GM19467 (cell line): Measurements from ENCODE around the gene EBF3.

Source experiments
- ATAC-seq: cut with Tn5 transposase; IDR thresholded peaks from one replicate; pipeline ENCODE4 v1.9.1; 2021; ENCODE audit warnings: mild to moderate bottlenecking, moderate library complexity; ENCODE audit not compliant: unreplicated experiment

The EBF3 gene

DNA sequence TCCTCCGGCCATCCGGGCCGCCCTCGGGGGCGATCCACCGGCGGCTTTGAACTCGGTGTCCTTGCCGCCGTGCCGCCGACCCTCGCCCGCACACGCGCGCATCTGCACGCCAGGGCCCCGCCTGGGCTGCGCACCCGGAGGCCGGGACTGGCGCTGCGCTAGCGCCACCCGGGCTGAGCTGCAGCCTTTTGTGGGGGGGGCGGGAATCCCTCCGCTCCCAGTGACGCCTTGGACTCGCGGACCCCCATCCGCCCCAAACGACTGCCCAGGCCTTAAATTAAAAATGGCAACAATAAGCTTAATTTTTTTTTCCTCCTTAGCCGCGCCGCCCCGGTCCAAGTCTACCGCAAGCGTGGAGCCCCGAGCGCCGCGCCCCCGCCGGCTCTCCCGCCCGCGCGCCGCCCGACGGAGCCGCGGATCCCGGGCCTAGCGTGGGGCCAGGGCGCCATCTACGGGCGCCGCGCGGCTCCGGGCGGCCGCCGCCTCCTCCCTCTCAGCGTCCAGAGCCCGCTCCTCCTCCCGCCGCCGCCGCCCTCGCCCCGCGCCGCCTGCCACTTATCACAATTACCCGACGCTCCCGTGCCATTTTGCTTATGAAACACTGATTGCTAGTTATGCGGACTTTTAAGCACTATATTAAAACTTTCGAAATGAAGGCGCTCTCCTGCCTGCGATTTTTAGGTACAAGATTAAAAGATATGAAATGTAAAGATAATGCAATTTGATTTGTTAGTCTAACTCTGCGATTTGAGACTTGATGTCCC lies 7.5 kb upstream of the EBF3 start:
- ATAC-seq: no peak

GRCh38 chr10:129970465-129971364 lies 6.6 kb upstream of the EBF3 start:
- no peak for ATAC-seq

GRCh38 chr10:129969911-129970464 lies 5.9 kb upstream of the EBF3 start:
- no peak for ATAC-seq

GRCh38 chr10:129969184-129969910 lies 5.3 kb upstream of the EBF3 start:
- ATAC-seq: no peak

DNA sequence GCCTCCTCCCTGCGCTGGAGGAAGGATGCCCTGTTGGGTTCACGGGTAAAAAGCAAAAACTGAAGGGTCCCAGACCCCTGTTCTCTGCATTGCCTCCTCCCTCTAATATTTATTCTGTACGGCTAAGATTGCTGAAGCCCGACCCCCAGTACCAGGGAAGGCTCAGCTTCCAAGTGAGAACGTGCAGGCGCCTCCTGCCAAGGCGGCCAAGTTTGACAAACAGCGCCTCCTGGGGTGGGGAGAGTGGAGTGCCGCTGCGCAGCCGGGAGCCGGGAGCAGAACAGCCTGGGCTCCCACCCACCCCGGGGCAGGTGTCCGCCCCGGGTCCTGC lies 4.7 kb upstream of the EBF3 start:
- no peak for ATAC-seq

DNA sequence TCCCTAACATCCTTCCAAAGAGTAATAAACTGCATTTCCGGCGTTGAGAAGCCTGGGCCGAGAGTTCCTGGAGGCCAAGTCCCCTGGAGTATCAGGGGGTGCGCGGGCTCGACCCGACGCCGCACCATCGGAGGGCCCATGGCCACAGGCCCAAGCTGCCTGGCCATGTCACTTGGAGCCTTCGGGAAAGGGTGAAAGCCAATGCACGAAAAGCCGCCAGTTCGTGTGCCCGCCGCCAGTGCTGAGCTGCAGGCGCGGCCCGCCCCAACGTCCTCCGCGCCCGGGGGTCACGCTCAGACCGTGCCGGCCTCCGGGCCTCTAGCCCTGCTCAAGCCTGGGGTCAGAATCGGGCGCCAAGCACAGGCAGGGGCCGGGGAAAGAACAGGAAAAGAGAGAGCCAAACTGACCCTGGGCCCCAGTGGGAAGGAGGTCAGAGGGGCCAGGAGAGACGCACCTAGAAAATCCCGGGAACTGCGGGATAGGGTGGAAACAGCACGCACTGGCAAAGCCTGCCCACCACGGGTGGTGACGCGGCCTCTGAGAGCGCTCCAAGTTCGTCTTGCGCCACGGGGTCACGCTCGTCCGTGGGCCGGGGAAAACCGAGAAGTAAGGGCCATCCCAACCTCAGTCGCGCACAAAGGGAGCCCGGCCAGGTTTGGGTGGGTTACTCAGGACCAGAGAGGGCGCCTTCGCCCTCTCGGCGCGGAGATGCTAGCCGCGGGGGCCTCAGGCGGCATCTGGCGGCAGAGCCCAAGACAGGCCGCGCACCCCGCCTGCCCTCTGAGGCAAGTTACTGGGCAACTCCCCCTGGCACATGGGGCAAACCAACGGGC lies 4.2 kb upstream of the EBF3 start:
- ATAC-seq: no peak

DNA sequence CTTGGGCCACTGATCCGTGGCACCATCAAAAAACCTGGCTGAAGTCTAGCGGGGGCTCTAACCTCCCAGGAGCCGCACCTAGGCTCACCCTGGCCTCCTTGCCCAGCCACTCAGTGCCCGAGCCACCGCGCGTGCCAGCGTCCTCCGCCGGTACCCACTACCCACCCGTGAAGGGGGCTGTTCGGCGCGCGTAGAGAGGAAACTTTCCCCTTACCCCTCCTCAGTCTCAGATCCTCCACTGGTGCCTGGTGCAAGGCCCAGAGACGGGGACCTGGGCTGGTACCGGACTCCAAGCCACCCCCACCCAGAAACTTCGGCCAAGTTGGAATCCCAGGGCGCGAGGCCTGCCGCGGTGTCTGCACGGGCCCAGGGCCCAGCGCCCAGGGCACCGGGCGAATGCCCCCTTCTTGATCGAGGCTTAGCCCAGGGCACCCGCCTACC lies 3.5 kb upstream of the EBF3 start:
- no peak for ATAC-seq

DNA sequence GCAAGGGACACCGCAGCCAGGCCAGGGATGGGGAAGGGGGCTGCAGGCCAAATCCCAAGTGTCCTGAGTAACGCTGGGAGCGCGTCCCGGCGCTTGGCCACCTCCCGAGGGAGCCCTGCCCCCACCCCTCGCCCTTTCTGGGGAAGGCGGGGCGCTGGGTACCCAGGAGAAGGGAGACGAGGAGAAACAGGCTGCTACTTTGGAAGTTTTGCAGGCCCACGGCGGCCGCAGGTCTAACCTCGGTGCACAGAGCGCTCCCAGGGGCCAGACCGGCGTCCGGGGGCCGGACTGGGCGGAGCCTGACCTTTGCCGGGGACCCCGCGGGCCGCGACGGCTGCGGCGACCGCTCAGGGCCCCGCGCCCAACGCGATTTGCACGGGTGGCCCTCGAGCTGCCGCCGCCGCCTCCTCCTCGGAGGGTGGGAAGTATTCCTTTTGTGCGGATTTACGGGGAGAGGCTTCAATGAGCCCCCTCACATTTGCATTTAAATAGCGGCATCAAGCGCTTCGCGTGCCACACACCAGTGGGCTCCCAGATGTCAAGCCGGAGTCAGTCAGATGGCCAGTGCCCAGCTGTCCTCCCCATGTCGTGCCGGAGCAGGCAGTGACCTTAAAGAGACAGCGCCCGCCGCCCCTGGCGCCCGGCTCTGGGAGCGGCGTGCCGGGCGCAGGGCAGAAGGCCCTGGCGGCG lies 3.0 kb upstream of the EBF3 start:
- ATAC-seq: no peak

- ATAC-seq: no peak
Measured at GRCh38 chr10:129966370-129966888, 2.4 kb upstream of the EBF3 start.

DNA sequence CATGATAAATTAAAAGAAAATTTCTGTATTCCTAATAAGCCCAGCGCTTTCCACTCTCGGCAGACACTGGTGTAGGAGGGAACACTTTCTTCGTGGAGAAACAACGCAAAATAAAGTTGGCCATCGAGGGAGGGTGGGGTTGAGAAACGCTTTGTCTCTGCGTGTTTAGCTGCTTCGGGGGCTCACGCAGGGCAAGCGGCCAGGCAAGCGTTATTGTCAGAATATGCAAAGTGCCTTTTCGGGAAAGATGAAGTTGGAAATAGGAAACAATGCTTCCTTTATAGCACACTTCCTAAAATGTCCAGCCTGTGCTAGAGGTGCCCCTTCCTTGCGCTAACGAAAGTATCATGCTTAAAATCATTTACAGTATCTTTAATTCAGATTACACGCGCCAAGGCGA lies 1.9 kb upstream of the EBF3 start:
- ATAC-seq: no peak

GRCh38 chr10:129965425-129965808 lies 1.3 kb upstream of the EBF3 start:
- ATAC-seq: no peak

DNA sequence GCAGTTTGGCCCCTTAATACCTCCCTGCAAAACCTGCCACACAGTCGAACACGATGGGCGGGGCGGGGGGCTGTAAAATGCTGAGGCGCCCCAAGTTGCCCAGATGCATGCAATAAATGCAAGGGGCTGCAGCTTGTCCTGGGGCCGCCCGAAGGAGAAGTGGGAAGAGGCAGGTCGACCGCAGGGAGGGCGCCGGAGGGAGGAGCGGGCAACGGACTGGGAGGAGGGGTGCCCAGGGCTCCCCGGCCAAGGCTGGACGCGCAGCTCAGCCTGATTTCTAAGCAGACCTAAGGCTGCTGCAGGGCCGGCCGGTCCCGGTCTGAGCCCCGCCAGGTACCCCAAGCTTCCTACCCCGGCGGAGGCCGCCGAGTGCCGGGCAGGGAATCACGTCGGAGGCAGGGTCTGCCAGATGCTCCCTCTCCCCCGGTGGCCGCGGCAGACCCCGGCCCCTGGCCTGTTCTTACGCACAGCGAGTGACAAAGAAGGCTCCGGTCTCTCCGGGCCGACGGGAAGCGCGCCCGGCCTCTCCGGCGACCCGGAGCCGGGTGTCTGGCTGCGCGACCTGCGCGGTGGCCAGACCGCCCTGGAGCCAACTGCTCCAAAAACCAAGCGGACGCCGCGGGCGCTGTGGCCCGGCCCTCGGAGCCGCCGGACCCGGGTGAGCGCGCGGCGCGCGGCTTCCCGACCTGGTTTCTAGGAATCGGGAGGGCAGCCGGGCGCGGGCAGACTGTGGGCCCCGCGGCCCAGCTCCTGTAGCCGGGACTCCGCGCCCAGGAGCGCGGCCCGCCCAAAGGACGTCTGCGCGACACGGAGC lies 744 bp upstream of the EBF3 start:
- no peak for ATAC-seq

DNA sequence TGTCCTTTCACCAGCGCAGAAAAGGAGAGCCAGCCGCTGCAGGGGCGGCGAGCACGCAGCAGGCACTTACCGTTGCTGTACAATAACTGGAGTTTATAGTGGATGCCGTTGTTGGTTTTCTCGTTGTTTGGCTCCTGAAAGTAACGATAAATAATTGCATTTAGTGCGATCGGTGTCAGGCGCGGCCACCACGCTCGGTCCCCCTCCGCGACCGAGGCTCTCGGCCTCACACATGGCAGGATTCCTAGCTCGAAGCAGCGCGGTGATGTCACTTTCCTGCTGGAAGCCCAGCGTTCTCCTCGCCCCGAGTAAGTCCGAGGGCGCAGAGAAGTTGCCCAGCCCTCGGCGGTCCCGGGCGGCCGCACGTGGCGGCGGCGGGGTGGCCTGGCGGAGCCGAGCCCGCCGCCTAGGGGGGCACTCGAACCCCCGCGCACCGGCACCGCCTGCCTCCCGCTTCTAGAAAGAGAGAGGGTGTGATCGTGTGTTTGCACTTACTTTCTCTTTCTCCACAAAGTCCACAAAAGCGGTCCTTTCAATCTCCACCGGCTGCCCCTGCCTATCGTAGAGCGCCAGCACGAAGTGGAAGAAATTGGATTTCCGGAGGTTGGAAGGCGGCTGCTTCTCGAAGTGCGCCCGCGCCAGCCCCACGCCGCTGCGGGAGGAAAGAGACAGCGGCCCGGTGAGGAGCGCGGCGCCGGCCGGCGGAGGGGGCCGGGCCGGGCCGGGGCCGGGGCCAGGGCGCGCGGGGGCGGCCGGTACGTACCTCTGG lies 1.0 kb downstream of the EBF3 start:
- no peak for ATAC-seq

GRCh38 chr10:129962031-129962871 lies 1.8 kb downstream of the EBF3 start:
- no peak for ATAC-seq

- ATAC-seq: no peak
Measured at GRCh38 chr10:129961157-129961701, 2.8 kb downstream of the EBF3 start.

DNA sequence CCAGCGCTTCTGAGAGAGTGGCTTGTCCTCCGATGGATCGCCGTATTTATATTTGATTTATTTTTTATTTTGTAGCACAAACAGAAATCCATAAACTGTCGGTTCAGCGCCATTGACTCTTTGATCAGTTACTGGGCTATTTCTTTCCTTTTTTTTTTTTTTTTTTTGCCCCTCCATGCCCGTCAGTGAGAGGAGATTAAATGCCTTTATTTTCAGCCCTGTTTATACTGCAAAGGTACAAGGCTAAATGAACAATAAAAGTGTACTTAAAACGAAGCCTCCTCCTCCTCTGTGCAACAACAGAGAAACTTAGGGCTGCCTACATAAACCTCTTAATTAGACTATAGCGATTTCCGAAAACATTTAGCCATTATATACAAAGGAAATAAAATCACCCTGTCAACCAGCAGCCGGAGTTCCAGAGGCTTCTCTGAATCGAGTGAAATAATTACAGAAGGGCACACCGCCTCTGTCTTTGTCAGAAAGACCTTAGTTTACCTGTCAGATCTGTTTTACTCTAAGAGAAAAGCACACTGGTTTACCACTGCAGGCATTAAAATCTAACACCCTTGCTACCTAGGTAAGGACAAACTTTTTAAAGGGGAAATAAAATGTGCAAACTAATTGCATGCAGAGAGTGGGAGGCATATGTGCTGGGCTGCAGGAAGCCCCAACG lies 3.5 kb downstream of the EBF3 start:
- no peak for ATAC-seq
